GM21576 (cell line): ENCODE data around the gene EDEM3.
"Not testable (repeated sequence)": the region's sequence is repeated elsewhere in the genome, so short reads cannot be mapped to it uniquely, and the experiment has no call there.

Source experiments
- ATAC-seq: cut with Tn5 transposase; IDR thresholded peaks from one replicate; pipeline ENCODE4 v1.9.1; 2021; ENCODE audit warnings: mild to moderate bottlenecking, moderate library complexity; ENCODE audit not compliant: unreplicated experiment

Gene EDEM3

GRCh38 chr1:184754476-184755225 lies at the start of gene EDEM3:
TSS of gene EDEM3 (minus strand) at chr1:184754858. CDS start at chr1:184754646, 212 bp downstream.
- ATAC-seq, result peak; percentile 89

GRCh38 chr1:184804220-184804619 lies 49.6 kb upstream of the EDEM3 start:
- no peak for ATAC-seq

- ATAC-seq, result no peak
These were observed 48.5 kb upstream of the EDEM3 start for GRCh38 chr1:184803180-184803492.

GRCh38 chr1:184802354-184803179 lies 47.9 kb upstream of the EDEM3 start:
- no peak for ATAC-seq

- ATAC-seq, result no peak
These were observed 46.8 kb upstream of the EDEM3 start for GRCh38 chr1:184801503-184801902.

GRCh38 chr1:184800876-184801275 lies 46.2 kb upstream of the EDEM3 start:
- no peak for ATAC-seq

GRCh38 chr1:184793967-184794366 lies 39.3 kb upstream of the EDEM3 start:
- no peak for ATAC-seq

- no peak for ATAC-seq
These were observed 37.9 kb upstream of the EDEM3 start for GRCh38 chr1:184792450-184792969.

- ATAC-seq, result no peak
These were observed 36.9 kb upstream of the EDEM3 start for GRCh38 chr1:184791550-184791900.

- no peak for ATAC-seq
These were observed 36.2 kb upstream of the EDEM3 start for GRCh38 chr1:184790642-184791549.

GRCh38 chr1:184789884-184790283 lies 35.2 kb upstream of the EDEM3 start:
- ATAC-seq, result no peak

- no peak for ATAC-seq
These were observed 34.3 kb upstream of the EDEM3 start for GRCh38 chr1:184788970-184789369.

GRCh38 chr1:184785529-184785928 lies 30.9 kb upstream of the EDEM3 start:
- ATAC-seq, result no peak

GRCh38 chr1:184783723-184784122 lies 29.1 kb upstream of the EDEM3 start:
- ATAC-seq, result not testable (repeated sequence)

GRCh38 chr1:184781941-184782340 lies 27.3 kb upstream of the EDEM3 start:
- ATAC-seq, result no peak

GRCh38 chr1:184775885-184776284 lies 21.2 kb upstream of the EDEM3 start:
- no peak for ATAC-seq

GRCh38 chr1:184775329-184775728 lies 20.7 kb upstream of the EDEM3 start:
- ATAC-seq, result no peak

GRCh38 chr1:184773762-184774320 lies 19.2 kb upstream of the EDEM3 start:
- no peak for ATAC-seq

- no peak for ATAC-seq
These were observed 16.6 kb upstream of the EDEM3 start for GRCh38 chr1:184771190-184771691.

- no peak for ATAC-seq
These were observed 15.7 kb upstream of the EDEM3 start for GRCh38 chr1:184770181-184770979.
